ENCODE data around the gene DOHH. TPM values are rescaled to one million over a fixed set of nuclear protein-coding genes. Genes with fewer than 3 reads are reported as not detected.

The DOHH gene
- total RNA-seq, 1 experiment from 2014 or later: 22.3 TPM

GRCh38 chr19:3476830-3477229 lies 23.6 kb downstream of the DOHH start:
- no peak for DNase-seq (ENCODE audit: low spot score)
- peaks cover 12% of the 10 kb centered on the region for H3K27me3 ChIP-seq (replicated peaks; ENCODE audit: insufficient read depth, low read depth, low read length, poor library complexity)
- no peaks in the 10 kb centered on the region for H3K4me1 ChIP-seq (ENCODE audit: insufficient read depth, low read length, poor library complexity, severe bottlenecking)
- H3K4me3 ChIP-seq (ENCODE audit: low read depth, low read length, poor library complexity, severe bottlenecking): no peak overlapping the region
- TF ChIP-seq EZH2 (IDR thresholded peaks at IDR 0.05; ENCODE audit: borderline replicate concordance, low read depth, low read length, poor library complexity, severe bottlenecking): no peak
- no peaks in the 10 kb centered on the region for H3K9me3 ChIP-seq (ENCODE audit: low read depth, low read length, poor library complexity, severe bottlenecking)
- H3K27ac ChIP-seq (ENCODE audit: low read depth, low read length, poor library complexity, severe bottlenecking): no peak overlapping the region
- POLR2A ChIA-PET (ENCODE audit: low non-redundant PET): no interaction called here
- no TSS peak for BruUV-seq (replicated peaks)
- CTCF ChIA-PET: interaction anchor here (1.0 kb wide), 1 partner anchor 8 kb away, joined by 3 read pairs; no protein-coding TSS in a partner anchor
- no peaks in the 10 kb centered on the region for H3K36me3 ChIP-seq (ENCODE audit: insufficient read depth, low read length, poor library complexity, severe bottlenecking)
- intact Hi-C loops (cut with micrococcal nuclease; ENCODE audit: unreplicated experiment): no loop called here

GRCh38 chr19:3475449-3475848 lies 25.0 kb downstream of the DOHH start:
- Histone ChIP-seq H3K4me1 (ENCODE audit: insufficient read depth, low read length, poor library complexity, severe bottlenecking) (no peaks in the 10 kb centered on the region), H3K27ac (ENCODE audit: low read depth, low read length, poor library complexity, severe bottlenecking) (no peak overlapping the region), H3K4me3 (ENCODE audit: low read depth, low read length, poor library complexity, severe bottlenecking) (no peak overlapping the region), H3K36me3 (ENCODE audit: insufficient read depth, low read length, poor library complexity, severe bottlenecking) (no peaks in the 10 kb centered on the region), H3K9me3 (ENCODE audit: low read depth, low read length, poor library complexity, severe bottlenecking) (no peaks in the 10 kb centered on the region), H3K27me3 (replicated peaks; ENCODE audit: insufficient read depth, low read depth, low read length, poor library complexity) (peaks cover under 1% of the 10 kb centered on the region)
- ChIA-PET CTCF (no interaction called here), POLR2A (ENCODE audit: low non-redundant PET) (no interaction called here)
- no TSS peak for BruUV-seq (replicated peaks)
- TF ChIP-seq EZH2 (IDR thresholded peaks at IDR 0.05; ENCODE audit: borderline replicate concordance, low read depth, low read length, poor library complexity, severe bottlenecking): no peak
- TF ChIP-seq CTCF (conservative IDR thresholded peaks at IDR 0.05; ENCODE audit: low read depth, low read length): no peak
- intact Hi-C loops (cut with micrococcal nuclease; ENCODE audit: unreplicated experiment): no loop called here
- DNase-seq (ENCODE audit: low spot score): no peak

GRCh38 chr19:3474614-3475013 lies 25.9 kb downstream of the DOHH start:
- no peak overlapping the region for H3K4me3 ChIP-seq (ENCODE audit: low read depth, low read length, poor library complexity, severe bottlenecking)
- TF ChIP-seq CTCF (conservative IDR thresholded peaks at IDR 0.05; ENCODE audit: low read depth, low read length) (no peak), EZH2 (IDR thresholded peaks at IDR 0.05; ENCODE audit: borderline replicate concordance, low read depth, low read length, poor library complexity, severe bottlenecking) (no peak)
- no peaks in the 10 kb centered on the region for H3K4me1 ChIP-seq (ENCODE audit: insufficient read depth, low read length, poor library complexity, severe bottlenecking)
- ChIA-PET POLR2A (ENCODE audit: low non-redundant PET) (no interaction called here), CTCF (no interaction called here)
- no peak for DNase-seq (ENCODE audit: low spot score)
- no peaks in the 10 kb centered on the region for H3K36me3 ChIP-seq (ENCODE audit: insufficient read depth, low read length, poor library complexity, severe bottlenecking)
- H3K9me3 ChIP-seq (ENCODE audit: low read depth, low read length, poor library complexity, severe bottlenecking): no peaks in the 10 kb centered on the region
- no peaks in the 10 kb centered on the region for H3K27me3 ChIP-seq (replicated peaks; ENCODE audit: insufficient read depth, low read depth, low read length, poor library complexity)
- no TSS peak for BruUV-seq (replicated peaks)
- intact Hi-C loops (cut with micrococcal nuclease; ENCODE audit: unreplicated experiment): loop anchor here (5.0 kb wide), 1 partner anchor 167 kb away; no protein-coding TSS in a partner anchor
- no peak overlapping the region for H3K27ac ChIP-seq (ENCODE audit: low read depth, low read length, poor library complexity, severe bottlenecking)

- CTCF ChIA-PET: no interaction called here
Observed at GRCh38 chr19:3474010-3474409, 26.5 kb downstream of the DOHH start.

More at GRCh38 chr19:3474010-3474409, 26.5 kb downstream of the DOHH start:
- POLR2A ChIA-PET (ENCODE audit: low non-redundant PET): no interaction called here
- peaks cover 3% of the 10 kb centered on the region for H3K27me3 ChIP-seq (replicated peaks; ENCODE audit: insufficient read depth, low read depth, low read length, poor library complexity)
- intact Hi-C loops (cut with micrococcal nuclease; ENCODE audit: unreplicated experiment): loop anchor here (5.0 kb wide), 1 partner anchor 167 kb away; no protein-coding TSS in a partner anchor
- no TSS peak for BruUV-seq (replicated peaks)
- TF ChIP-seq CTCF (conservative IDR thresholded peaks at IDR 0.05; ENCODE audit: low read depth, low read length): no peak
- TF ChIP-seq EZH2 (IDR thresholded peaks at IDR 0.05; ENCODE audit: borderline replicate concordance, low read depth, low read length, poor library complexity, severe bottlenecking): no peak
- H3K9me3 ChIP-seq (ENCODE audit: low read depth, low read length, poor library complexity, severe bottlenecking): no peaks in the 10 kb centered on the region
- H3K4me3 ChIP-seq (ENCODE audit: low read depth, low read length, poor library complexity, severe bottlenecking): no peak overlapping the region
- no peaks in the 10 kb centered on the region for H3K4me1 ChIP-seq (ENCODE audit: insufficient read depth, low read length, poor library complexity, severe bottlenecking)
- H3K27ac ChIP-seq (ENCODE audit: low read depth, low read length, poor library complexity, severe bottlenecking): no peak overlapping the region
- no peak for DNase-seq (ENCODE audit: low spot score)
- H3K36me3 ChIP-seq (ENCODE audit: insufficient read depth, low read length, poor library complexity, severe bottlenecking): no peaks in the 10 kb centered on the region

Data from A673 (cell line).